ENCODE data around the gene GPD2.
A peak's percentile ranks its signal among the peaks of the same experiment; 100 is the strongest.

GPD2 gene

DNA sequence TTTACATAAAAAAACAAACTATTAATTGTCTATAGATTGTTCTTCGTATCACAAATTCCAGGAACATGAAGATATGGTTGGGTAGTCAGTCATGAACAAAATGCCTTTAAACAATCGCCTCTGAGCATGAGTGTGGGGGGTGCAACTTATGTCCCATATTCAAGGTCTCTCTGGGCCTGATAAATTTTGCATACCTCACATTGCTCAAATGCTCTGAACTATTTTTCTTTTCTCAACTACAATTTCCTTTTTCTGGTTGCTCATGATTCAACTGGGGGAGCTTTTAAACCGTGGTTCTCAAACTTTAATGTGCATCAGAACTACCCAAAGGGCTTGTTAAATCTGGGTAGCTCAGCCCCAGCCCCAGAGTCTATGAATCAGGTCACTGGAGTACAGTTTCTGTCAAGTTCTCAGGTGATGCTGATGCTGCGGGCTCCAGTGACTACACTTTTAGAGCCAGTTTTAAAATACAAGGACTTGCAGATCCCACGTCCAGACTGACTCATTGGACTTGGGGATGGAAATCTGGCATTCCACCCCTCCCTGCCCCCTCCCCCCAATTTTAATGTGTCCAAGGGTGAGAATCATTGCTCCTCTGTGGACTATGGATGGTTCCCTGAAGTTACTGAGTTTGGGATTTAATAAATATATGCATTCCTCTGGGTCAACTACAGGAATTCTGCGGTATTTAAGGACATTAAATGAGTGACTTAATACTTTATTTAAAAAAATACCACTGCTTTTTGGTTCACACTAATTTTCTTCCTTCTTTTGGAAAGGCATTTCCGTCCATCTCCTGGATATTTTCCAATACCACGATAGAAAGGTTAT, 1.5 kb upstream of the GPD2 start:
- TF ChIP-seq POU6F1 (CRISPR knock-in tag; IDR thresholded peaks at IDR 0.05; ENCODE audit: borderline replicate concordance, low read depth) (no peak), PPARA (CRISPR knock-in tag; IDR thresholded peaks at IDR 0.05; ENCODE audit: borderline replicate concordance) (no peak), ZNF70 (CRISPR knock-in tag; IDR thresholded peaks at IDR 0.05) (no peak), ESRRG (CRISPR knock-in tag; IDR thresholded peaks at IDR 0.05) (no peak), ZC3H10 (CRISPR knock-in tag; IDR thresholded peaks at IDR 0.05) (no peak), ZFP3 (CRISPR knock-in tag; IDR thresholded peaks at IDR 0.05) (no peak), CREB5 (CRISPR knock-in tag; IDR thresholded peaks at IDR 0.05; ENCODE audit: low read depth) (no peak), BACH2 (CRISPR knock-in tag; IDR thresholded peaks at IDR 0.05; ENCODE audit: borderline replicate concordance) (no peak), OSR1 (CRISPR knock-in tag; IDR thresholded peaks at IDR 0.05) (no peak), ZNF565 (CRISPR knock-in tag; conservative IDR thresholded peaks at IDR 0.05; ENCODE audit: low read depth) (no peak), SNAI2 (CRISPR knock-in tag; IDR thresholded peaks at IDR 0.05) (no peak)
- no peak for ATAC-seq

DNA sequence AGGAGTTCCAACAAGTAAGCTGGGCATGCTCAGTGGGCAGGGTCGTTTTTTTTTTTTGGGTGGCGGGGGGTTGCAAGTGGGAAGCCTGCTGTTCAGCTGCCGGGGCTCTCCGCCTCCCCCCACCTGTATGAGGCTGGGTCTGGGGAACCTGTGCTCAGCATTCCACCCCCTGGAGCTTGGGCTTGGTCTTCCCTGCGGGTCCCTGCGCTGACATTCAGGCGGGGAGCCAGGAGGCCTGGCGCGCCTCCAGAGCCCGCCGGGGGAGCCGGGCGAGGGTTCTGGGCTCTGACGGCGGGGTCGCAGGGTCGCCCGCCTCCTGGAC, 822 bp upstream of the GPD2 start:
- ATAC-seq, result peak; percentile 25
- no peak for TF ChIP-seq RARB (CRISPR knock-in tag; IDR thresholded peaks at IDR 0.05)
- TF ChIP-seq ZNF565 (CRISPR knock-in tag; conservative IDR thresholded peaks at IDR 0.05; ENCODE audit: low read depth), result no peak
- TF ChIP-seq ZFP3 (CRISPR knock-in tag; IDR thresholded peaks at IDR 0.05), result no peak
- TF ChIP-seq, protein P1, sequence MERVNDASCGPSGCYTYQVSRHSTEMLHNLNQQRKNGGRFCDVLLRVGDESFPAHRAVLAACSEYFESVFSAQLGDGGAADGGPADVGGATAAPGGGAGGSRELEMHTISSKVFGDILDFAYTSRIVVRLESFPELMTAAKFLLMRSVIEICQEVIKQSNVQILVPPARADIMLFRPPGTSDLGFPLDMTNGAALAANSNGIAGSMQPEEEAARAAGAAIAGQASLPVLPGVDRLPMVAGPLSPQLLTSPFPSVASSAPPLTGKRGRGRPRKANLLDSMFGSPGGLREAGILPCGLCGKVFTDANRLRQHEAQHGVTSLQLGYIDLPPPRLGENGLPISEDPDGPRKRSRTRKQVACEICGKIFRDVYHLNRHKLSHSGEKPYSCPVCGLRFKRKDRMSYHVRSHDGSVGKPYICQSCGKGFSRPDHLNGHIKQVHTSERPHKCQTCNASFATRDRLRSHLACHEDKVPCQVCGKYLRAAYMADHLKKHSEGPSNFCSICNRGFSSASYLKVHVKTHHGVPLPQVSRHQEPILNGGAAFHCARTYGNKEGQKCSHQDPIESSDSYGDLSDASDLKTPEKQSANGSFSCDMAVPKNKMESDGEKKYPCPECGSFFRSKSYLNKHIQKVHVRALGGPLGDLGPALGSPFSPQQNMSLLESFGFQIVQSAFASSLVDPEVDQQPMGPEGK (CRISPR knock-in tag; IDR thresholded peaks at IDR 0.05; ENCODE audit: borderline replicate concordance), result no peak
- TF ChIP-seq BACH2 (CRISPR knock-in tag; IDR thresholded peaks at IDR 0.05; ENCODE audit: borderline replicate concordance), result no peak

DNA sequence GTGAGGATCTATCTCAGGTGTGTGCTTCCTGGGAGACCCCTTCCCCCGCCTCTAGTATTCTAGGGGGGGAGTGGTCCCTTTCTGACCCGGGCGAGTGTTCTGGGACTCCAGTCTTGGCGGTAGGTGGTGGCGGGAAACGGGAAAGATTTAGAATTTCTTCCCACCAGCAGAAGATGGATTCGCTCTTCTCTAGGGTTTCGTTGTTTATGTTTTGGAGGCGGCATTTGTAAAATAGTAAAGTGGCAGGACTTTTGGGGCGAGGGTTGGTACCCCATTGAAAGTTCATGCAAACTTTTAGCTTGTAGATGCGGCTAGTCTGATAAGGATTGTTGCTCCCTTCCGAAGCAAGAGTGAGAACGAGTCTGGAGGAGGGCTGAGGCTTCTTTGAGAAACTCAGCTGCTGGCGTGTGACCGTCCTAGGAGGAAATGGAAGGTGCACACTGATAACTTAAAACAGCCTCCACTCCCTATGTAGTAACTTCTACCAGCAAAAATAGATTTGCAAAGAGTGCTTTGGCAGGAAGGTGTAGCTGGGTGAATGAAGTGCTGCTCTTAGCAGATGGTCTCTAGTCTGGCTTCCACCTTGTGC, 412 bp downstream of the GPD2 start:
- peak; percentile 14 for ATAC-seq
- no peak for TF ChIP-seq ZFP3 (CRISPR knock-in tag; IDR thresholded peaks at IDR 0.05)
- TF ChIP-seq POU6F1 (CRISPR knock-in tag; IDR thresholded peaks at IDR 0.05; ENCODE audit: borderline replicate concordance, low read depth), result no peak
- no peak for TF ChIP-seq TOX (CRISPR knock-in tag; IDR thresholded peaks at IDR 0.05; ENCODE audit: borderline replicate concordance)
- TF ChIP-seq GLIS3 (CRISPR knock-in tag; IDR thresholded peaks at IDR 0.05), result no peak
- TF ChIP-seq ZNF70 (CRISPR knock-in tag; IDR thresholded peaks at IDR 0.05), result no peak
- no peak for TF ChIP-seq PPARA (CRISPR knock-in tag; IDR thresholded peaks at IDR 0.05; ENCODE audit: borderline replicate concordance)

GRCh38 chr2:156437272-156437930, 1.2 kb downstream of the GPD2 start:
- ATAC-seq, result no peak
- TF ChIP-seq ZFP3 (CRISPR knock-in tag; IDR thresholded peaks at IDR 0.05), result no peak
- TF ChIP-seq CREB5 (CRISPR knock-in tag; IDR thresholded peaks at IDR 0.05; ENCODE audit: low read depth), result no peak
- TF ChIP-seq ZFP30 (CRISPR knock-in tag; IDR thresholded peaks at IDR 0.05), result no peak
- TF ChIP-seq CSRNP3 (CRISPR knock-in tag; IDR thresholded peaks at IDR 0.05), result no peak
- TF ChIP-seq, protein P1 (CRISPR knock-in tag; IDR thresholded peaks at IDR 0.05; ENCODE audit: borderline replicate concordance), result no peak

Measured in SK-N-SH treated with all-trans-retinoic acid at 6 μM for 48 hours (cell line).